BLaER1 (cell line): ENCODE results near the gene MAP3K4.

Source experiments
- H3K27ac ChIP-seq: shearing (Covaris generic); formaldehyde crosslinking; 2 replicates; pipeline ENCODE4 v1.8.1; 2022
- H3K27me3 ChIP-seq: shearing (Covaris generic); formaldehyde crosslinking; 2 replicates; pipeline ENCODE4 v1.8.1; 2022
- H3K36me3 ChIP-seq: shearing (Covaris generic); formaldehyde crosslinking; 2 replicates; pipeline ENCODE4 v1.8.1; 2022
- H3K4me1 ChIP-seq: shearing (Covaris generic); formaldehyde crosslinking; 2 replicates; pipeline ENCODE4 v1.8.1; 2022
- H3K4me2 ChIP-seq: shearing (Covaris generic); formaldehyde crosslinking; 2 replicates; pipeline ENCODE4 v1.8.1; 2022
- H3K4me3 ChIP-seq: shearing (Covaris generic); formaldehyde crosslinking; 2 replicates; pipeline ENCODE4 v1.8.1; 2022
- H3K9ac ChIP-seq: shearing (Covaris generic); formaldehyde crosslinking; 2 replicates; pipeline ENCODE4 v1.8.1; 2022
- H3K9me3 ChIP-seq: shearing (Covaris generic); formaldehyde crosslinking; 2 replicates; pipeline ENCODE4 v1.8.1; 2022
- H4K20me1 ChIP-seq: shearing (Covaris generic); formaldehyde crosslinking; 2 replicates; pipeline ENCODE4 v1.8.1; 2022
- Cebpa-rat ChIP-seq: shearing (Covaris generic); IDR thresholded peaks from 2 replicates; pipeline ENCODE4 v1.8.1; 2022

MAP3K4 gene

GRCh38 chr6:160955508-160956295, 35.9 kb upstream of the MAP3K4 start:
- Histone ChIP-seq H3K27me3 (no peaks in the 10 kb centered on the region), H3K4me2 (no peak overlapping the region), H3K9ac (no peak overlapping the region), H3K4me3 (no peak overlapping the region), H3K36me3 (no peaks in the 10 kb centered on the region), H4K20me1 (no peaks in the 10 kb centered on the region), H3K27ac (no peak overlapping the region), H3K9me3 (no peaks in the 10 kb centered on the region), H3K4me1 (peaks cover 18% of the 10 kb centered on the region)
- TF ChIP-seq Cebpa-rat = no peak

GRCh38 chr6:160956300-160957035, 35.1 kb upstream of the MAP3K4 start:
- no peak for TF ChIP-seq Cebpa-rat
- H3K4me3 ChIP-seq = no peak overlapping the region
- H3K4me2 ChIP-seq = no peak overlapping the region
- H3K4me1 ChIP-seq = peaks cover 21% of the 10 kb centered on the region
- no peak overlapping the region for H3K27ac ChIP-seq
- H4K20me1 ChIP-seq = no peaks in the 10 kb centered on the region
- H3K36me3 ChIP-seq = no peaks in the 10 kb centered on the region
- H3K9me3 ChIP-seq = no peaks in the 10 kb centered on the region
- H3K27me3 ChIP-seq = no peaks in the 10 kb centered on the region
- H3K9ac ChIP-seq = no peak overlapping the region

- no peaks in the 10 kb centered on the region for H3K36me3 ChIP-seq
- H3K4me3 ChIP-seq = no peak overlapping the region
- peak overlapping the region; percentile 11; the same call in 1 of the 2 replicates for H3K27ac ChIP-seq
- no peaks in the 10 kb centered on the region for H3K9me3 ChIP-seq
- peak overlapping the region; percentile 56 for H3K4me2 ChIP-seq
- H3K9ac ChIP-seq = no peak overlapping the region
- H4K20me1 ChIP-seq = no peaks in the 10 kb centered on the region
- no peak for TF ChIP-seq Cebpa-rat
- H3K4me1 ChIP-seq = peaks cover 21% of the 10 kb centered on the region
- H3K27me3 ChIP-seq = no peaks in the 10 kb centered on the region
These were observed 31.7 kb upstream of the MAP3K4 start for GRCh38 chr6:160959726-160960435.

GRCh38 chr6:160960839-160961238, 30.7 kb upstream of the MAP3K4 start:
- Histone ChIP-seq H3K4me3 (no peak overlapping the region), H3K27ac (no peak overlapping the region), H3K9ac (no peak overlapping the region), H3K36me3 (no peaks in the 10 kb centered on the region), H3K4me2 (no peak overlapping the region), H4K20me1 (no peaks in the 10 kb centered on the region), H3K9me3 (no peaks in the 10 kb centered on the region), H3K27me3 (no peaks in the 10 kb centered on the region), H3K4me1 (peaks cover 21% of the 10 kb centered on the region)
- no peak for TF ChIP-seq Cebpa-rat

GRCh38 chr6:160962835-160963623, 28.5 kb upstream of the MAP3K4 start:
- H3K9me3 ChIP-seq = no peaks in the 10 kb centered on the region
- TF ChIP-seq Cebpa-rat = no peak
- no peak overlapping the region for H3K27ac ChIP-seq
- H3K36me3 ChIP-seq = no peaks in the 10 kb centered on the region
- H3K4me1 ChIP-seq = peaks cover 31% of the 10 kb centered on the region
- no peak overlapping the region for H3K4me2 ChIP-seq
- no peak overlapping the region for H3K4me3 ChIP-seq
- H3K9ac ChIP-seq = no peak overlapping the region
- H3K27me3 ChIP-seq = no peaks in the 10 kb centered on the region
- H4K20me1 ChIP-seq = no peaks in the 10 kb centered on the region

- Histone ChIP-seq H3K36me3 (no peaks in the 10 kb centered on the region), H4K20me1 (no peaks in the 10 kb centered on the region), H3K9me3 (no peaks in the 10 kb centered on the region), H3K27ac (no peak overlapping the region), H3K9ac (no peak overlapping the region), H3K27me3 (no peaks in the 10 kb centered on the region), H3K4me3 (no peak overlapping the region), H3K4me1 (peaks cover 31% of the 10 kb centered on the region), H3K4me2 (no peak overlapping the region)
- no peak for TF ChIP-seq Cebpa-rat
These were observed 27.9 kb upstream of the MAP3K4 start for GRCh38 chr6:160963651-160964050.

DNA sequence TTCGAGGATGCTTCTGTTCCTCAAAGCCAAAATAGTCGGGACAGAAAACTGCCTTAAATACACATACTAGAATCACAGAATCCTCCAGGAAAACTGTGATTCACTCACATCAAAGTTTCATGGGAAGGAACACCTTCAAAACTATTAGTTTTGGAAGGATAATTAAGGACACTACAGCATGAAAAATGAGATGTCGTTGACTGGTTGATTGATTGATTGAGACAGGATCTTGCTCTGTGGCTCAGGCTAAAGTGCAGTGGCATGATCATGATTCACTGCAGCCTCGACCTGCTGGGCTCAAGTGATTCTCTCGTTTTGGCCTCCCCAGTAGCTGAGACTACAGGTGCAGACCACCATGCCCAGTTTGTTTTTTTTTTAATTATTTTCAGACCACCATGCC, 25.7 kb upstream of the MAP3K4 start:
- Histone ChIP-seq H3K9ac (no peak overlapping the region), H3K4me3 (no peak overlapping the region), H3K4me2 (no peak overlapping the region), H4K20me1 (no peaks in the 10 kb centered on the region), H3K9me3 (no peaks in the 10 kb centered on the region), H3K36me3 (no peaks in the 10 kb centered on the region), H3K4me1 (peaks cover 11% of the 10 kb centered on the region), H3K27ac (no peak overlapping the region), H3K27me3 (no peaks in the 10 kb centered on the region)
- TF ChIP-seq Cebpa-rat = no peak

DNA sequence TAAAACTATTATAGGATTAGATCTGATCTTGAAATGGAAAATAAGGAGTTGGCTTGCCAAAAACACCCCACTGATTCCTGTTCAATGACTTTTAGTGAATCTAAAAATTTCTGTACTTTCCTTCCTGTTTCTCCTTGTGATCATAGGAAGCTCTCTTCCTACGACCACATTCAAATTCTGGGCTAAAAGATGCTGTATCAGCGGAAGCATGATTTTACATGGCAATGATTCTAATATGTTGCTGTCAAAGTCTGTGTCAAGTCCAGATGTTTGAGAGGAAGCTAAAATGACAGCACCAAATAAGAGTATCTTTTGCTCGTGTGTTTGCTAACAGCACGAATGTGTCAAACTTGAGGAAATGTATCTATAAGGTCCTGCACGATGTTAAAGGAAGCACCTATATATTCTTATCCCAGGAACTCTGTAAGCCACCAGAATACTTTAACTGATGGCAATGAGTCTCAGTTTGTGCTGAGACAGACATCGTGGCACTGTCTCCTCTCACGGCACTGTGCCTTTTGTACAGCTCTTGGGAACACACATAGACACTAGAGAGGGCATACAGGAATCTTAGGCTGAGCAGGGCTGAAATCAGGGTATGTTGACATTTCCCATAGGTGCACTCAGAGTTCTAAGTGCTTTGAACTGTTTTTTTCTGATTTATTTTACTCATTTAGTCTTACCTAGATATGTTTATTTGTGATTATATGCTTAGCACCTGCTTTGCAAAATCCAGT, 24.9 kb upstream of the MAP3K4 start:
- TF ChIP-seq Cebpa-rat = no peak
- H3K27me3 ChIP-seq = no peaks in the 10 kb centered on the region
- no peak overlapping the region for H3K4me3 ChIP-seq

DNA sequence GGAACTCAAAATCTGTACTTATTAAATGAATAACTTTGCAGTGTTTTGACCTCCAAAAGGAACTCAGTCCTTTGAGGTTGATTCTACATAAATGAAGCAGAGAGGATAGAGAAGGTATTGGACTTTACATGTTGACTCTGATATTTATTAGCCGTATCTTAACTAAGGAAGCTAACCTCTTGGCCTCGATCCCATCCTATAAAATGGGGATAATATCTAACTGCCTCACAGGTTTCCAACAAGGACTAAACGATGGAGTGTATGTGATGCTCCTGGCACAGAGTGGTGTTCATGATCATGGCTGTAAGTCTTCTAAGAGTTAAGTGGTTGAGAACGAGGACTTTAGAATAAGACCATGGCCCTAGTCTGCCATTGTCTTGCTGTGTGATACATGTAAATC, 24.2 kb upstream of the MAP3K4 start:
- H3K4me2 ChIP-seq = peak overlapping the region; percentile 9; the same call in 1 of the 2 replicates
- no peaks in the 10 kb centered on the region for H3K9me3 ChIP-seq
- no peak overlapping the region for H3K9ac ChIP-seq
- peaks cover 10% of the 10 kb centered on the region for H3K4me1 ChIP-seq
- no peak overlapping the region for H3K27ac ChIP-seq
- no peaks in the 10 kb centered on the region for H4K20me1 ChIP-seq
- no peak for TF ChIP-seq Cebpa-rat
- no peak overlapping the region for H3K4me3 ChIP-seq
- H3K27me3 ChIP-seq = no peaks in the 10 kb centered on the region
- H3K36me3 ChIP-seq = no peaks in the 10 kb centered on the region

More for the DNA sequence above, 24.9 kb upstream of the MAP3K4 start:
- Histone ChIP-seq H3K27ac (no peak overlapping the region), H3K4me2 (peak overlapping the region; percentile 9; the same call in 1 of the 2 replicates), H3K4me1 (peaks cover 10% of the 10 kb centered on the region), H3K9ac (no peak overlapping the region), H3K9me3 (no peaks in the 10 kb centered on the region), H3K36me3 (no peaks in the 10 kb centered on the region), H4K20me1 (no peaks in the 10 kb centered on the region)
